Panc1 (cell line): Measurements from ENCODE around the gene PAK6. TPM values are rescaled to one million over a fixed set of nuclear protein-coding genes. Genes with fewer than 3 reads are reported as not detected.

Source experiments
- ATAC-seq: fragments of 200-7000 bp; cut with Tn5 transposase; 2 replicates; pipeline ENCODE4 v1.9.1; 2020; ENCODE audit warnings: mild to moderate bottlenecking, moderate library complexity
- BruUV-seq: library from RNA; stranded (reverse); fragments of 400-500 nt; replicated peaks from 2 replicates; lab custom pipeline; 2021; lab: Mats Ljungman, UMichigan
- CTCF ChIA-PET: fragments of 300-600 bp; sonication (Branson Sonifier 250); formaldehyde crosslinking; loops from one replicate; lab custom pipeline; 2022; ENCODE audit warnings: antibody characterized with exemption; lab: Charles Lee
- POLR2A ChIA-PET: fragments of 300-600 bp; sonication (Branson Sonifier 250); formaldehyde crosslinking; loops from one replicate; lab custom pipeline; 2022; ENCODE audit warnings: antibody characterized with exemption; lab: Charles Lee
- DNase-seq: peaks from one replicate; pipeline ENCODE4 v3.0.0-alpha.2; 2010; ENCODE audit warnings: low read depth, low spot score
- H3K27ac ChIP-seq: 2 replicates; pipeline ENCODE4 v1.5.1; 2011; ENCODE audit warnings: mild to moderate bottlenecking, low read length, inconsistent platforms
- H3K27me3 ChIP-seq: fragments of 200-500 bp; sonication (Bioruptor generic); 2 replicates; pipeline ENCODE4 v1.6.0; 2014; ENCODE audit warnings: low read length, inconsistent platforms; ENCODE audit not compliant: control insufficient read depth, insufficient read depth
- H3K36me3 ChIP-seq: fragments of 200-500 bp; sonication (Bioruptor generic); 2 replicates; pipeline ENCODE4 v1.5.1; 2014; ENCODE audit warnings: inconsistent platforms, mild to moderate bottlenecking, low read length, moderate library complexity; ENCODE audit not compliant: control insufficient read depth, insufficient read depth
- H3K4me1 ChIP-seq: 2 replicates; pipeline ENCODE4 v1.5.1; 2011; ENCODE audit warnings: inconsistent platforms, mild to moderate bottlenecking, low read length, moderate library complexity; ENCODE audit not compliant: control insufficient read depth, insufficient read depth
- H3K4me3 ChIP-seq, 2 experiments: 2 replicates each; pipeline ENCODE4 v1.5.1; 2011 to 2012; ENCODE audit warnings: low read depth in 2 of 2, low read length in 2 of 2, mild to moderate bottlenecking in 2 of 2, inconsistent platforms in 1 of 2, moderate library complexity in 1 of 2
- H3K9me3 ChIP-seq: fragments of 200-500 bp; sonication (Bioruptor generic); 2 replicates; pipeline ENCODE4 v1.5.1; 2014; ENCODE audit warnings: low read depth, mild to moderate bottlenecking, inconsistent platforms, low read length, moderate library complexity; ENCODE audit not compliant: control insufficient read depth, insufficient read depth
- CTCF ChIP-seq: fragments of 450-650 bp; IDR thresholded peaks from 2 replicates; pipeline ENCODE4 v1.5.1; 2017; ENCODE audit warnings: mild to moderate bottlenecking
- POLR2AphosphoS5 ChIP-seq: IDR thresholded peaks from 2 replicates; pipeline ENCODE4 v1.6.1; 2012; ENCODE audit warnings: mild to moderate bottlenecking, low read depth, low read length, moderate library complexity
- REST ChIP-seq, 2 experiments: IDR thresholded peaks; 2 replicates each; pipeline ENCODE4 v1.6.1; 2011 to 2012; ENCODE audit warnings: low read depth in 2 of 2, control low read depth in 1 of 2, low read length in 1 of 2, mild to moderate bottlenecking in 1 of 2, moderate library complexity in 1 of 2; ENCODE audit not compliant: insufficient read depth in 1 of 2
- SIN3A ChIP-seq: IDR thresholded peaks from 2 replicates; pipeline ENCODE4 v1.6.1; 2012; ENCODE audit warnings: low read depth, mild to moderate bottlenecking, low read length, moderate library complexity, borderline replicate concordance; ENCODE audit not compliant: insufficient read depth
- TCF7L2 ChIP-seq: IDR thresholded peaks from 2 replicates; pipeline ENCODE4 v1.6.1; 2011; ENCODE audit warnings: mild to moderate bottlenecking, low read depth, low read length, inconsistent platforms
- in situ Hi-C: cut with HindIII; loops from 2 replicates; pipeline ENCODE4 v1.10.0; 2016; ENCODE audit warnings: low sequenced_read_pairs, low pct_unique_long_range_greater_than_20kb
- intact Hi-C: fragments of 100-400 bp; cut with micrococcal nuclease; formaldehyde crosslinking; loops from one replicate; pipeline ENCODE4 v1.10.0; 2022; ENCODE audit not compliant: unreplicated experiment
- total RNA-seq: library from RNA; stranded (reverse); gene quantifications from one replicate; pipeline ENCODE4 v1.2.1, GENCODE V29; 2021; ENCODE audit not compliant: unreplicated experiment

PAK6 gene
- total RNA-seq, 1 experiment from 2014 or later = 6.3 TPM

GRCh38 chr15:40217166-40217824 is 21.6 kb upstream of the PAK6 start:
- Histone ChIP-seq H3K27ac (no peak overlapping the region), H3K4me3 (no peak overlapping the region), H3K9me3 (no peaks in the 10 kb centered on the region), H3K27me3 (no peaks in the 10 kb centered on the region), H3K4me1 (no peaks in the 10 kb centered on the region), H3K36me3 (peaks cover 35% of the 10 kb centered on the region)
- ATAC-seq (peak; percentile 93), DNase-seq (peak; percentile 60)
- in situ Hi-C loops = loop anchor here (5.0 kb wide), 1 partner anchor 45 kb away; no protein-coding TSS in a partner anchor
- no peak for TF ChIP-seq SIN3A
- peak; percentile 86 for TF ChIP-seq CTCF
- BruUV-seq = no TSS peak
- intact Hi-C loops = loop anchor here (2.0 kb wide), 1 partner anchor 58 kb away; no protein-coding TSS in a partner anchor
- ChIA-PET CTCF (interaction anchor here (0.6 to 2.6 kb wide), 9 partner anchors 13 to 93 kb away, joined by 4 to 56 read pairs (median 4); partner anchors contain the start of genes PAK6 and PLCB2), POLR2A (no interaction called here)

- Histone ChIP-seq H3K4me1 (no peaks in the 10 kb centered on the region), H3K27ac (no peak overlapping the region), H3K36me3 (peaks cover 20% of the 10 kb centered on the region; the same call in 1 of the 2 replicates), H3K9me3 (no peaks in the 10 kb centered on the region), H3K27me3 (no peaks in the 10 kb centered on the region), H3K4me3 (no peak overlapping the region)
- ATAC-seq = no peak
- POLR2A ChIA-PET = no interaction called here
- in situ Hi-C loops = loop anchor here (5.0 kb wide), 1 partner anchor 42 kb away; no protein-coding TSS in a partner anchor
- TF ChIP-seq SIN3A (no peak), POLR2AphosphoS5 (no peak), TCF7L2 (no peak), REST (IDR thresholded peaks at IDR 0.05; ENCODE audit: insufficient read depth in 1 of 2, low read depth in 2 of 2, low read length in 1 of 2) (no peak), CTCF (no peak)
- CTCF ChIA-PET = interaction anchor here (1.6 kb wide), 1 partner anchor 55 kb away, joined by 5 read pairs; no protein-coding TSS in a partner anchor
- no TSS peak for BruUV-seq
- intact Hi-C loops = no loop called here
- no peak for DNase-seq
These were observed 19.1 kb upstream of the PAK6 start for GRCh38 chr15:40219801-40220200.
